ENCODE results near the gene RBM20. TPM values are rescaled to one million over a fixed set of nuclear protein-coding genes. Genes with fewer than 3 reads are reported as not detected.

The RBM20 gene
- total RNA-seq, 1 experiment from 2014 or later: 0.17 TPM

- Mint-ChIP-seq H3K36me3 (ENCODE audit: insufficient read depth in 1 of 3, low read depth in 3 of 3) (no peaks in the 10 kb centered on the region), H3K9me3 (no peaks in the 10 kb centered on the region), H3K4me1 (peaks cover 15 to 27% of the 10 kb centered on the region in 2 experiments), H3K27ac (no peak overlapping the region), H3K4me3 (no peak overlapping the region; a peak in 1 of 5 replicates), H3K27me3 (ENCODE audit: low read depth) (no peaks in the 10 kb centered on the region)
- Histone ChIP-seq H3K4me1 (ENCODE audit: insufficient read depth, low read length) (no peaks in the 10 kb centered on the region; the same call in 1 of the 2 replicates), H4K20me1 (ENCODE audit: control insufficient read depth, insufficient read depth, insufficient read length) (no peaks in the 10 kb centered on the region), H2AFZ (ENCODE audit: low read length) (no peak overlapping the region), H4K8ac (replicated peaks; ENCODE audit: insufficient read length, low read depth, low read length) (no peak overlapping the region), H3K9ac (ENCODE audit: extremely low read depth, insufficient read length, low read length) (no peak overlapping the region), H3K23me2 (ENCODE audit: insufficient read length, low read depth, low read length, poor library complexity, severe bottlenecking) (no peaks in the 10 kb centered on the region), H3K4ac (ENCODE audit: low read depth, low read length) (no peak overlapping the region), H2AK5ac (ENCODE audit: insufficient read length, low read length) (no peak overlapping the region), H4K5ac (ENCODE audit: insufficient read length, low read depth, low read length) (no peak overlapping the region), H3K27me3 (ENCODE audit: insufficient read depth, low read length) (no peaks in the 10 kb centered on the region), H2BK20ac (ENCODE audit: low read depth, low read length, poor library complexity, severe bottlenecking) (no peak overlapping the region), H3K18ac (ENCODE audit: insufficient read length, low read depth, low read length) (no peak overlapping the region), H2BK15ac (ENCODE audit: low read depth, low read length) (no peak overlapping the region), H3K23ac (ENCODE audit: insufficient read length, low read depth, low read length) (no peak overlapping the region), H4K91ac (ENCODE audit: insufficient read length, low read depth, low read length) (no peak overlapping the region), H2BK120ac (ENCODE audit: low read depth, low read length, poor library complexity, severe bottlenecking) (no peak overlapping the region), H3K56ac (ENCODE audit: insufficient read length, low read depth, low read length) (no peak overlapping the region), H3K27ac (ENCODE audit: insufficient read length, low read depth, low read length) (no peak overlapping the region), H2BK5ac (ENCODE audit: insufficient read length, low read length) (no peak overlapping the region), H3K9me3 (ENCODE audit: control insufficient read depth, low read depth, low read length) (no peaks in the 10 kb centered on the region), H2BK12ac (ENCODE audit: insufficient read length, low read depth, low read length) (no peak overlapping the region), H3K4me2 (ENCODE audit: insufficient read depth, insufficient read length, low read length) (no peak overlapping the region), H3K79me1 (ENCODE audit: insufficient read depth, low read depth, low read length, poor library complexity, severe bottlenecking) (no peaks in the 10 kb centered on the region), H3K79me2 (ENCODE audit: insufficient read depth, low read length) (no peaks in the 10 kb centered on the region), H3K14ac (ENCODE audit: insufficient read depth, low read length) (no peak overlapping the region), H3T11ph (ENCODE audit: low read length) (no peak overlapping the region)
- DNase-seq: no peak
- TF ChIP-seq, protein P1, sequence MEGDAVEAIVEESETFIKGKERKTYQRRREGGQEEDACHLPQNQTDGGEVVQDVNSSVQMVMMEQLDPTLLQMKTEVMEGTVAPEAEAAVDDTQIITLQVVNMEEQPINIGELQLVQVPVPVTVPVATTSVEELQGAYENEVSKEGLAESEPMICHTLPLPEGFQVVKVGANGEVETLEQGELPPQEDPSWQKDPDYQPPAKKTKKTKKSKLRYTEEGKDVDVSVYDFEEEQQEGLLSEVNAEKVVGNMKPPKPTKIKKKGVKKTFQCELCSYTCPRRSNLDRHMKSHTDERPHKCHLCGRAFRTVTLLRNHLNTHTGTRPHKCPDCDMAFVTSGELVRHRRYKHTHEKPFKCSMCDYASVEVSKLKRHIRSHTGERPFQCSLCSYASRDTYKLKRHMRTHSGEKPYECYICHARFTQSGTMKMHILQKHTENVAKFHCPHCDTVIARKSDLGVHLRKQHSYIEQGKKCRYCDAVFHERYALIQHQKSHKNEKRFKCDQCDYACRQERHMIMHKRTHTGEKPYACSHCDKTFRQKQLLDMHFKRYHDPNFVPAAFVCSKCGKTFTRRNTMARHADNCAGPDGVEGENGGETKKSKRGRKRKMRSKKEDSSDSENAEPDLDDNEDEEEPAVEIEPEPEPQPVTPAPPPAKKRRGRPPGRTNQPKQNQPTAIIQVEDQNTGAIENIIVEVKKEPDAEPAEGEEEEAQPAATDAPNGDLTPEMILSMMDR (conservative IDR thresholded peaks at IDR 0.05): no peak
- no CpG with 5 or more reads among the region's 5 CpGs for WGBS (ENCODE audit: extremely low coverage, insufficient read length, low lambda C conversion rate)
Measured at GRCh38 chr10:110824660-110825059, 180.5 kb downstream of the RBM20 start.
